Aorta (tissue), 5 donors: ENCODE results near the gene VPS41. TPM values are rescaled to one million over a fixed set of nuclear protein-coding genes. Genes with fewer than 3 reads are reported as not detected.

Source experiments
- ATAC-seq: fragments of 200-7000 bp; cut with Tn5 transposase; one replicate; pipeline ENCODE4 v1.9.1; 2022; ENCODE audit warnings: moderate library complexity; ENCODE audit not compliant: low FRiP score
- DNase-seq, 2 donors: peaks; one replicate each; pipeline ENCODE4 v3.0.0-alpha.2; 2020
- H3K27ac ChIP-seq, 2 donors: one replicate each; pipeline ENCODE4 v1.5.1; 2013; ENCODE audit warnings: low read length in 2 of 2, mild to moderate bottlenecking in 2 of 2, moderate library complexity in 2 of 2, control low read depth in 1 of 2, inconsistent platforms in 1 of 2, low read depth in 1 of 2
- H3K27me3 ChIP-seq, 2 donors: one replicate each; pipeline ENCODE4 v1.6.1; 2013; ENCODE audit warnings: control low read depth in 1 of 2, low read length in 1 of 2, mild to moderate bottlenecking in 1 of 2, moderate library complexity in 1 of 2; ENCODE audit not compliant: insufficient read depth in 2 of 2, control insufficient read depth in 1 of 2
- H3K36me3 ChIP-seq, 2 donors: one replicate each; pipeline ENCODE4 v1.6.1; 2013; ENCODE audit warnings: control low read depth in 1 of 2, low read length in 1 of 2, mild to moderate bottlenecking in 1 of 2; ENCODE audit not compliant: insufficient read depth in 2 of 2, control insufficient read depth in 1 of 2
- H3K4me1 ChIP-seq, 2 donors: one replicate each; pipeline ENCODE4 v1.6.1; 2013; ENCODE audit warnings: low read length in 2 of 2, control low read depth in 1 of 2, mild to moderate bottlenecking in 1 of 2, moderate library complexity in 1 of 2; ENCODE audit not compliant: insufficient read depth in 2 of 2, control insufficient read depth in 1 of 2
- H3K4me3 ChIP-seq, 2 donors: one replicate each; pipeline ENCODE4 v1.5.1; 2013; ENCODE audit warnings: low read length in 2 of 2, control low read depth in 1 of 2, mild to moderate bottlenecking in 1 of 2
- H3K9me3 ChIP-seq: one replicate; pipeline ENCODE4 v1.6.1; 2013; ENCODE audit warnings: mild to moderate bottlenecking, low read length; ENCODE audit not compliant: control insufficient read depth
- WGBS, 2 donors: extraction: QIAGEN DNeasy Blood & Tissue Kit; methylation state at CpG; one replicate each; pipeline ENCODE4 v1.1.7; 2013; 5-methylcytosine and 5-hydroxymethylcytosine counted together
- intact Hi-C, 2 donors: fragments of 100-400 bp; cut with DNase I; formaldehyde crosslinking; loops; one replicate each; pipeline versions ENCODE4 v1.14.2 to v1.15.0; 2022
- polyA plus RNA-seq, 2 donors: library from polyadenylated mRNA; stranded (reverse); fragments of 200-250 nt; gene quantifications; one replicate each; pipeline ENCODE4 v1.2.3, GENCODE V29; 2013
- total RNA-seq, 2 donors: library from RNA; stranded (reverse); fragmentation: NEBNext Ultra II Directional; extraction: Animal tissue kit (Norgen Biotek cat#: 25700); gene quantifications; one replicate each; pipeline ENCODE4 v1.2.1, GENCODE V29; 2021
- donor health status: healthy with polysubstance abuse.
- donor health status: Bipolar disorder and iron deficiency.
- donor health status: DM: no; HTN: no; CAD: no.
- donor health status: DM: no; HTN: no; CAD: no.
- donor health status: DM: yes; HTN: yes; CAD: no.

VPS41 gene
- total and polyA plus RNA-seq, 4 donors: 20.8 to 92.3 (median 49.5) TPM

- no peak for ATAC-seq
- Histone ChIP-seq H3K4me3 (no peak overlapping the region), H3K4me1 (no peaks in the 10 kb centered on the region), H3K27me3 (no peaks in the 10 kb centered on the region), H3K9me3 (no peaks in the 10 kb centered on the region), H3K27ac (no peak overlapping the region), H3K36me3 (no peaks in the 10 kb centered on the region)
- intact Hi-C loops: loop anchor here in 1 of 2 donors (10.0 kb wide), 1 partner anchor 98 kb away; no protein-coding TSS in a partner anchor
- no peak for DNase-seq
- 97% methylated on average over 2 of the region's 2 CpGs for WGBS, 2 donors
Measured at GRCh38 chr7:38902449-38902848, 6.5 kb downstream of the VPS41 start.

- intact Hi-C loops: no loop called here
- no peak overlapping the region for H3K4me3 ChIP-seq
- WGBS, 2 donors: 97% methylated on average over 3 of the region's 3 CpGs
- DNase-seq (no peak), ATAC-seq (no peak)
- H3K9me3 ChIP-seq: no peaks in the 10 kb centered on the region
- H3K36me3 ChIP-seq: no peaks in the 10 kb centered on the region
- no peaks in the 10 kb centered on the region for H3K27me3 ChIP-seq
- no peak overlapping the region for H3K27ac ChIP-seq
- no peaks in the 10 kb centered on the region for H3K4me1 ChIP-seq
Measured at GRCh38 chr7:38893061-38893460, 15.9 kb downstream of the VPS41 start.

- no peak for ATAC-seq
- peaks cover 0 to 1% of the 10 kb centered on the region in 2 donors for H3K36me3 ChIP-seq
Measured at GRCh38 chr7:38890597-38890996, 18.4 kb downstream of the VPS41 start.

GRCh38 chr7:38889872-38890432, 19.0 kb downstream of the VPS41 start:
- WGBS, 2 donors: 91 to 92% methylated on average over 5 of the region's 5 CpGs
- intact Hi-C loops: no loop called here
- no peaks in the 10 kb centered on the region for H3K4me1 ChIP-seq
- DNase-seq (no peak), ATAC-seq (no peak)
- peaks cover 0 to 1% of the 10 kb centered on the region in 2 donors for H3K36me3 ChIP-seq
- no peaks in the 10 kb centered on the region for H3K9me3 ChIP-seq
- no peaks in the 10 kb centered on the region for H3K27me3 ChIP-seq
- no peak overlapping the region for H3K4me3 ChIP-seq
- no peak overlapping the region for H3K27ac ChIP-seq

More at GRCh38 chr7:38890597-38890996, 18.4 kb downstream of the VPS41 start:
- intact Hi-C loops: no loop called here
- no peaks in the 10 kb centered on the region for H3K27me3 ChIP-seq
- 82% methylated on average over 6 of the region's 6 CpGs for WGBS, 2 donors
- H3K4me3 ChIP-seq: no peak overlapping the region
- no peaks in the 10 kb centered on the region for H3K9me3 ChIP-seq
- no peak for DNase-seq
- no peak overlapping the region for H3K27ac ChIP-seq
- H3K4me1 ChIP-seq: no peaks in the 10 kb centered on the region

GRCh38 chr7:38889079-38889478, 19.9 kb downstream of the VPS41 start:
- ATAC-seq (no peak), DNase-seq (no peak)
- Histone ChIP-seq H3K36me3 (peaks cover 0 to 1% of the 10 kb centered on the region in 2 donors), H3K4me1 (no peaks in the 10 kb centered on the region), H3K27me3 (no peaks in the 10 kb centered on the region), H3K9me3 (no peaks in the 10 kb centered on the region), H3K27ac (no peak overlapping the region), H3K4me3 (no peak overlapping the region)
- intact Hi-C loops: no loop called here
- 97 to 99% methylated on average over 1 of the region's 1 CpG for WGBS, 2 donors

- Histone ChIP-seq H3K27me3 (no peaks in the 10 kb centered on the region), H3K4me3 (no peak overlapping the region), H3K36me3 (peaks cover 0 to 1% of the 10 kb centered on the region in 2 donors), H3K9me3 (no peaks in the 10 kb centered on the region), H3K27ac (no peak overlapping the region), H3K4me1 (no peaks in the 10 kb centered on the region)
- intact Hi-C loops: no loop called here
- no peak for ATAC-seq
- DNase-seq: no peak
- WGBS, 2 donors: 94 to 96% methylated on average over 10 of the region's 10 CpGs
Measured at GRCh38 chr7:38886265-38886664, 22.7 kb downstream of the VPS41 start.

- 99 to 100% methylated on average over 1 of the region's 1 CpG for WGBS, 2 donors
- no peak overlapping the region for H3K27ac ChIP-seq
- no peak overlapping the region for H3K4me3 ChIP-seq
- intact Hi-C loops: no loop called here
- no peak for DNase-seq
- H3K36me3 ChIP-seq: peaks cover 0 to 3% of the 10 kb centered on the region in 2 donors
- no peaks in the 10 kb centered on the region for H3K4me1 ChIP-seq
- ATAC-seq: no peak
- no peaks in the 10 kb centered on the region for H3K27me3 ChIP-seq
- H3K9me3 ChIP-seq: no peaks in the 10 kb centered on the region
Measured at GRCh38 chr7:38883706-38884105, 25.3 kb downstream of the VPS41 start.

GRCh38 chr7:38881947-38882684, 26.9 kb downstream of the VPS41 start:
- no peak overlapping the region for H3K4me3 ChIP-seq
- H3K27me3 ChIP-seq: no peaks in the 10 kb centered on the region
- DNase-seq: no peak
- H3K9me3 ChIP-seq: no peaks in the 10 kb centered on the region
- no peak for ATAC-seq
- no peak overlapping the region for H3K27ac ChIP-seq
- 76 to 100% methylated on average over 2 of the region's 2 CpGs for WGBS, 2 donors
- intact Hi-C loops: no loop called here
- H3K4me1 ChIP-seq: no peaks in the 10 kb centered on the region
- peaks cover 0 to 3% of the 10 kb centered on the region in 2 donors for H3K36me3 ChIP-seq

- Histone ChIP-seq H3K36me3 (peaks cover 0 to 2% of the 10 kb centered on the region in 2 donors), H3K27ac (no peak overlapping the region), H3K9me3 (no peaks in the 10 kb centered on the region), H3K4me1 (no peaks in the 10 kb centered on the region), H3K4me3 (no peak overlapping the region), H3K27me3 (no peaks in the 10 kb centered on the region)
- DNase-seq (no peak), ATAC-seq (no peak)
- 96 to 100% methylated on average over 3 of the region's 3 CpGs for WGBS, 2 donors
- intact Hi-C loops: no loop called here
Measured at GRCh38 chr7:38881015-38881414, 28.0 kb downstream of the VPS41 start.
